ENCODE results near the gene RSPH1.

RSPH1 gene

DNA sequence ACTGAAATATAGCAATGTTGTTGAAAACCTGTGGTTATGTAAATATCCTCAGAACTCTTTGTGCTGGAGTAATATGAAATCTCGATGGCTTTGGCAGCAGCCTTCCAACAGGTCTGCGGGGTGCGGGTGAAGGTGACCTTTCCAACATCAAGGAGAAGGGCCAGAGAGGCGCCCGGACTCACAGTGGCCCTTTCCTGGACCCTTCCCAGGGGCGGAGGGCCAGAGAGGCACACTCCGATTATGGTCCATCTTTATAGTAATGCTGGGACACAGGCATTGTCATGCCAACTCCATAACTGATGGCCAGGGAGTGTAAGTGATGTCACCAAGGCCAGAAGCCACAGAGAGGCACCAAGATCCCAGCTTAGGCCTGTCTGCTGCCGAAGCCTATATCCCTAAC lies 35.7 kb upstream of the RSPH1 start:
- no peak for DNase-seq

- no peak for DNase-seq
Observed at GRCh38 chr21:42530167-42530518, 34.1 kb upstream of the RSPH1 start.

GRCh38 chr21:42527489-42528158 lies 31.6 kb upstream of the RSPH1 start:
- DNase-seq, result peak; percentile 14 to 20

GRCh38 chr21:42527127-42527488 lies 31.1 kb upstream of the RSPH1 start:
- no peak for DNase-seq

- no peak for DNase-seq
Observed at GRCh38 chr21:42526379-42526727, 30.3 kb upstream of the RSPH1 start.

DNA sequence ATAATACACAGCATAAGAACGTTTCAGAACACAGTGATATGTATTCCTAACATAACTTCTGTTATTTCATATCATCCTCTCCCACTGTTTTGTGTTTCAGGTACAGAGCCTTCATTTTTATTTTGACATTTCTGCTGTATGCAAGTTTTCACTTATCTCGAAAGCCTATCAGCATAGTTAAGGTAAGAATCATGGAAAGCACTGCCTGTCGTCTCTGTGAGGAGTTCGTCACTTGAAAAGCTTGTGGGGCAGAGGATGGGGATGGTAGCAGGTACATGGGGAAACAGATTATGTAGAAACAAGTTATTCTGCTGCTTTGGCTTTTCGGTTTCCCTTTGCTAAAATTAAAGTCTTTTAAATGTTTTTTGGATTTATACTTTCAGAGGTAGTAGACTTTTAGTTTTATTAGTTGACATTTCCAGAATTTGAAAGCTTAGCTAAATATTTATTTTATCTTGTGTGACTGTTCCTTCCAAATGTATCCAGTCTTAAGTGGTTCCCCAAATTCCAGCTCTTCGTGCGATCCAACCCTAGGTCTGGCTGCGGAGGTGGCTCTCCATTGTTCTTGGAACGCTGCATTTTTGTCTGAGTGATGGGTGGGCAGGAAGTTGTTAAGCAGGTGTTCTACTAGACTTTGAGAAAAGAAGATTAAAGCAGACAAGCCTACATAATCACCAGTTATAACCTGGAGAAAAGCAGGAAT lies 29.8 kb upstream of the RSPH1 start:
- DNase-seq, result no peak

DNA sequence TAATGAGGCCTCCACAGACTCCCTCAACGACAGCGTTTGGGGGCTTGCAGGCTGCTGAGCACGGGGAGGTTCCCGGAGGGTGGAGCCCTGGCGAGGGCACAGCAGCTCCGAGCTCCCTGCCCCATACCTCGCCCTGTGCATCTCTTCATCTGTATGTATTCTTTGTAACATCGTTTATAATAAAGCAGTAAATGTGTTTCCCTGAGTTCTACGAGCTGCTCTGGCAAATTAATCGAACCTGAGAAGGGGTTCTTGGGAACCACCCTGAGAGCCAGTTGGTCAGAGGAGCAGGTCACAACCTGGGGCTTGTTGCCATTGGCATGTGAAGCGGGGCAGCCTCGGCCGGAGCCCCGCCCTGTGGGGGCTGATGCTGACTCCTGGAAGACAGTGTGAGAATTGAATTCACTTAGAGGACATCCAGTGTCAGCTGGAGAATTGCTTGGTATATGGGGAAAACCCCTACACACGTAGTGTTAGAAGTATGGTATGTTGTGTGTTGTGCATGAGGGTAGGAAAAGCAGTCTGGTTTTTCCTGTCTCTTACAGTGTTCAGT lies 29.1 kb upstream of the RSPH1 start:
- DNase-seq, result no peak

DNA sequence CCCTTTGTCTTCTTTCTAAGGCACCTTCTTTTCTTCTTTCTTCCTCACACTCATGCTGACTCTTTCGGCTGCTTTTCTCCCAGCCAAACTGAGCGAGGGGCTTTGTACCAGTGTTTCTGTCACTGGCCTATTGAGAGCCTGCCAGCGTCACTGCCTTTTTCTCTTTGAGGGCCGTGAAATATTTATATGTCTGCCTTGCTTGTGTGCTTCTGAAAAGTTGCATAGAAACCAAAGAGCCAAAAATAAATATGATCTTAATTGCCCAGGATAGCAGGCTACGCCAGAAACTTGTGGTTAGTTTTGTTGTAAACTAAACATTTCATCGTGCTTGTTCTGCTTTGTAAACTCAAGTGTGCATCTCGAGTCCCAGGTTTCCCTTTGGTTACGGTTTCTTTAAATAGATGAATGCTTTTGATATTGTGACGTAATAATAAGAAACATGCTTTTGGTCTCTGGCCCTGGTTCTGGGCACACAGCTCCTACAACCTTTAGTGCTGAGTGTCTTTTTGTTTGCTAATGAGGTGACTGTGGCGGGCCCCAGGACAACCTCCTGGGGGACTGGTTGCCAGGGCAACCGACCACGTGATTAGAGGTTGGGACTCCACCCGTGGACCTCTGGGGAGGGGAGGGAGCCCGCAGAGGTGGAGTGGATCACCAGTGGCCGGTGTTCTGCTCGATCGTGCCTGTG lies 28.5 kb upstream of the RSPH1 start:
- no peak for DNase-seq

- DNase-seq, result no peak
Observed at GRCh38 chr21:42523941-42524340, 27.9 kb upstream of the RSPH1 start.

DNA sequence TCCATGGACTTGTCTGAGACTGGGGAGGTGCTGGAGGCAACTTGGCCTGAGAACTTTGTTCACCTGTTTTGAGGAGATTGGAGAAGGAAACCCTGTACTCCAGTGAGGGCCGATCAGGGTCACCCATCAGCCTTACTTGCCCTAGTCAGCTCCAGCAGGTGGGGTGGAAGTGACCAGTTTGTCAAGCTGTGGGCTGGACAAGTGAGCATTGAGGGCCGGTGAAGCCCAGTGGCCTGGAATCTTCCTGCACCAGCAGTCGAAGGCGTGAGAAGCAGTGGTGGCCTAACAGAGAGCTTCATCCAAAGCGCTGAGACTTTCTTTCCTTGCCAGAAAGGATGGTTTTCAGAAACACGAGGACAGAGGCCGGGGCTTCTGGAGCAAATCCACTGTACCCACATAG lies 27.2 kb upstream of the RSPH1 start:
- no peak for DNase-seq

DNA sequence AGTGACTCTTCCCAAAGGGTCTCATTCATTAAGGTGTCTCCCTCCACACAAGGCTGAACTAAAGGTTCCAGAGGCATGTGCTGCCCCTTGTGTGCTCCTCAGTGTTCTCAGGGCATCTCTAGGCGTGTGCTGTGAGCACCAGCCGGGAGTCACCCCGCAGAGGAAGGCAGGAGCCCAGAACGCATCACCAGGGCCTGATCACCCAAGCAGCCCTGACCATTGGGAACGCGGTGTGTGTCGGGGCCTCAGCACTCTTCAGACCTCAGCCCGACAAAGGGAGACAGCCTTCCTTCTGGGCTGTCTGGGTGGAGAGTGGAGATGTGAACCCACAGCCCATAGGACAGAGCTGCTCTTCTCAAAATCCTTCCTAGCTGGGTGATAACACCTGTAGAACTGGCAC lies 26.7 kb upstream of the RSPH1 start:
- DNase-seq, result no peak

DNA sequence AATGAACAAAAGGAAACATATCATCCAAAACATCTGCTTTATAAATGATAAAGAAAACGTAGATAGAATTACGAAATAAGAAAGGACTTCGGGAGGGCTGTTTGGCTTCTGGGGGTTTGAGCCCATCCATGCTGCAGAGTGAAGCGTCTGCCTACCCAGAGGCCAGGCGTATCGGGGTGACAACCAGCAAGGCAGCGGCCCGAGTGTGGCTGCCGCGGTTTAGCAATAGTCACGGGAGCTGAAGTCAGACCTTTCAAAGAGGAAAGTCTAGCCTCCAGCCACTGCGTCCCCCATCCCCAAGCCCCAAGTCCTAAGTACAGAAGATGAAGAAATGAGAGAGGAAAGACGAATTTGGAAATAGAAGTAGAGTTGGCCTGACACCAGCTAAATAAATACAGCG lies 26.2 kb upstream of the RSPH1 start:
- no peak for DNase-seq

GRCh38 chr21:42521805-42522204 lies 25.8 kb upstream of the RSPH1 start:
- no peak for DNase-seq

GRCh38 chr21:42521384-42521783 lies 25.4 kb upstream of the RSPH1 start:
- DNase-seq, result no peak

- no peak for DNase-seq
Observed at GRCh38 chr21:42520628-42521253, 24.7 kb upstream of the RSPH1 start.

GRCh38 chr21:42518626-42519025 lies 22.6 kb upstream of the RSPH1 start:
- DNase-seq, result no peak

DNA sequence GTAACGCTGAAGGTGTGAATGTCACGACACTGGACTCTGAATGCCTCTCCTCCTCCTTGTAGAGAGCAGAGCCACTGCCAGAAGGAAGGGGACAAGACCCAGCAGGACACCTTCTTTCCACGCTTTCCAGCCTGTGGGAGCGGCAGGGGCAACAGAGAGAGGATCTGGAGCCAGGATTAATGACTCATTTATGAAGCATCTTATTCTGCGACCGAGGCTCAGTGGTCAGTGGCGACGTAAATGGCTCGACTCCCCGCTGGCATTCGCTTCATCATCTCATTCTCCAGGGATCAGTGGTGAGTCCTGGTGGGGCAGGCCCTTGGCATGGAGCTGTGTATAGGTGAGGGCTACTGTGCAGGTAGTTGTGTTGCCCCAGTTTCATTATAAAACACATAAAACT lies 22.2 kb upstream of the RSPH1 start:
- DNase-seq, result no peak

- no peak for DNase-seq
Observed at GRCh38 chr21:42515708-42516502, 19.9 kb upstream of the RSPH1 start.

- no peak for DNase-seq
Observed at GRCh38 chr21:42514883-42515228, 18.8 kb upstream of the RSPH1 start.

GRCh38 chr21:42513985-42514882 lies 18.2 kb upstream of the RSPH1 start:
- DNase-seq, result peak; percentile 56 to 65

DNA sequence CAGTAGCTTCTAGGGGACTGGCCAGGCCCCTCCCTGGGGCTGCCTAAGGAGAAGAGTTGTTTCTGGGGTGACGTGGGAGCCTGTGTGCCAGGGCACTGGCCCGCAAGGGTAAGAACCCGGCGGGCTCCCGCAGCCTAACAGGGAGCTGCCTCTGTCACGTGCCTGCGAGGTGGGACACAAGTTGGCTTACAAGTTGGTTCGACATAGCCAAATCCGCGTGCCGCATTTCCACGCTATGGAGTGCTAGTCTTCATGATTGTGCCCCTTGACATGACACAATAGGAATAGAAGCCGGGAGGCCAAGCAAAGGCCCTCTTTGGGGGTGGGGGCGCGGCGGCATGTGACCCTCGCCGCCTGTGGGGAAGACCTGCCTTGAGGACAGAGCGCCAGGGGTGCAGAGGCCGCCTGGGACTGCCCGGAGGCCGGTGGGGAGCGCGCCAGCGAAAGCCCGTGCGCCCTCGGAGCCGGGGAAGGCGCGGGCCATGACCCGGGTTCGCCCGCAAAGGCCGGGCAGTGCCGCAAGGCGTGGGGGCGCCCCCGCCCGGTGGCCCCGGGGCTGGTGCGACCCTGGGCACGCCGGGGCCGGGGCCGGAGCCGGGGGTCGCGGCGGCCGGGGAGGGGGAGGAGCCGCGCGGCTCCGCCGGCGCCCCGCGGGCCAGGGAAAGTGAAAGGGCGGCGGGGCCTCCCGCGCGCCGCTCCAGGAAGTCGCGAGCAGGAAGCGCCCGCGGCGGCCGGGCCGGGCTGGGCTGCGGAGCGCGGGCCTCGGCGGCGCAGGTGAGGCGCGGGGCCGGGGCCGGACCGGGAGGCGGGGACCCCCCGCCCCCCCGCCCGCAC lies 17.3 kb upstream of the RSPH1 start, which contains the start of gene SLC37A1:
Gene SLC37A1, plus strand, starts transcription at position 702 of the 834 bp plus-strand sequence. CDS start 4,603 bp downstream, outside the sequence.
- no peak for DNase-seq

All from activated CD4-positive, alpha-beta T cell treated with anti-CD3 and anti-CD28 coated beads, Interleukin-2, amount 50 U/mL, for 4 hours (primary cell).